Ishikawa (cell line): ENCODE measurements around the gene CD27.

ENCODE experiments used
- CEBPB ChIP-seq: IDR thresholded peaks from 2 replicates; pipeline ENCODE4 v1.6.1; 2012
- CREB1 ChIP-seq: IDR thresholded peaks from 2 replicates; pipeline ENCODE4 v1.6.1; 2012; ENCODE audit warnings: low read depth
- EGR1 ChIP-seq: IDR thresholded peaks from 2 replicates; pipeline ENCODE4 v1.6.1; 2012
- EP300 ChIP-seq: IDR thresholded peaks from 2 replicates; pipeline ENCODE4 v1.6.1; 2012; ENCODE audit warnings: borderline replicate concordance
- FOXM1 ChIP-seq: IDR thresholded peaks from 2 replicates; pipeline ENCODE4 v1.6.1; 2012; ENCODE audit warnings: low read depth, borderline replicate concordance
- MAX ChIP-seq: IDR thresholded peaks from 2 replicates; pipeline ENCODE4 v1.6.1; 2012
- NFIC ChIP-seq: IDR thresholded peaks from 2 replicates; pipeline ENCODE4 v1.6.1; 2012
- RAD21 ChIP-seq: IDR thresholded peaks from 2 replicates; pipeline ENCODE4 v1.6.1; 2012; ENCODE audit warnings: low read depth
- REST ChIP-seq: IDR thresholded peaks from 2 replicates; pipeline ENCODE4 v1.6.1; 2012; ENCODE audit warnings: low read depth, mild to moderate bottlenecking
- TAF1 ChIP-seq: IDR thresholded peaks from 2 replicates; pipeline ENCODE4 v1.6.1; 2012; ENCODE audit warnings: low read depth, mild to moderate bottlenecking
- TCF12 ChIP-seq: IDR thresholded peaks from 2 replicates; pipeline ENCODE4 v1.6.1; 2012; ENCODE audit warnings: low read depth
- TEAD4 ChIP-seq: IDR thresholded peaks from 2 replicates; pipeline ENCODE4 v1.6.1; 2012
- YY1 ChIP-seq: IDR thresholded peaks from 2 replicates; pipeline ENCODE4 v1.6.1; 2012; ENCODE audit warnings: low read depth
- ZBTB7A ChIP-seq: IDR thresholded peaks from 2 replicates; pipeline ENCODE4 v1.6.1; 2012; ENCODE audit warnings: low read depth
- TF ChIP-seq, protein P1 (sequence below): IDR thresholded peaks from 2 replicates; pipeline ENCODE4 v1.6.1; 2012

The CD27 gene

DNA sequence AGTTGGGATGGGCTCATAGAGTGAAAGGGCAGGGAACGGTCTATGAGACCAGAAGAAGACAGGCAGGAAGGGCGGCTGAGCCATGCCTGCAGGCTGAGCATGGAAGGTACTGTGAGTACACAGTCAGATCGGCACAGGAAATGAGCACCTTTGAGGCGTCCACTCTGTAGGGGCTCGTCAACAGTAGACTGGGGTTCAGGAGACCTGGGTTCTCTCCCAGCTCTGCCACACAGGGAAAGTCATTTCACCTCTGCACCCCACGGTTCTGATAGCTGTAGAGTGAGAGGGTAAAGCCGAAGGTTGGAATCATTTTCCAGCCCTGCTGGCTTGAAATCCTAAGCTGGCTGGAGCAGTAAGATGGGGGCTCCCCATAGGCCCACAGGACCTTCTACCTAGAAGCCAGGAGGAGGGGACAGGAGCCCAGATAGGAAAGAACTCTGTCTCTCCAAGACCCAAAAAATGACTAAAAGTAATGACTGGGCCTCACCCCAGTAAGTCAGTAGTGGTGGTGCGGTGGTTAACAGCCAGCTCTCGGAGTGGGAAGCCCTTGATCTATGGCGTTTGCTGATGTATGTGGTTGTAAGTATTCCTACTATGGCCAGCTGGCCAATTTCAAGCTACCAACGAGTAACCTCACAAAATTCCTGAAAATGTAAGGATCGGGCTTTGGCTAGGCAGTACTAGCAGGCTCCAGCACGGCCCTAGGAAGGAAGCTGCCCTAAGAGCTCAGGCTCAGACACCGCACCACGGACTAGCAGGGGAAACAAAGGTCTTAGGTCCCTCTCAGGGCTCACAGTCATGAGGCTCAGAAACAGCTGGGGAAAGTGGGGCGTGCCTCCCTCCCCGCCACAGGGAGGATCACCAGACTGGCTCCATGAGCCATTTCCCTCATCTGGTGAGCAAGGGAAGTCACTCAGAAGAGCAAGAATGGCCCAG lies 10.3 kb upstream of the CD27 start:
- TF ChIP-seq TCF12 = no peak
- TF ChIP-seq EGR1 = no peak
- no peak for TF ChIP-seq FOXM1
- no peak for TF ChIP-seq EP300

DNA sequence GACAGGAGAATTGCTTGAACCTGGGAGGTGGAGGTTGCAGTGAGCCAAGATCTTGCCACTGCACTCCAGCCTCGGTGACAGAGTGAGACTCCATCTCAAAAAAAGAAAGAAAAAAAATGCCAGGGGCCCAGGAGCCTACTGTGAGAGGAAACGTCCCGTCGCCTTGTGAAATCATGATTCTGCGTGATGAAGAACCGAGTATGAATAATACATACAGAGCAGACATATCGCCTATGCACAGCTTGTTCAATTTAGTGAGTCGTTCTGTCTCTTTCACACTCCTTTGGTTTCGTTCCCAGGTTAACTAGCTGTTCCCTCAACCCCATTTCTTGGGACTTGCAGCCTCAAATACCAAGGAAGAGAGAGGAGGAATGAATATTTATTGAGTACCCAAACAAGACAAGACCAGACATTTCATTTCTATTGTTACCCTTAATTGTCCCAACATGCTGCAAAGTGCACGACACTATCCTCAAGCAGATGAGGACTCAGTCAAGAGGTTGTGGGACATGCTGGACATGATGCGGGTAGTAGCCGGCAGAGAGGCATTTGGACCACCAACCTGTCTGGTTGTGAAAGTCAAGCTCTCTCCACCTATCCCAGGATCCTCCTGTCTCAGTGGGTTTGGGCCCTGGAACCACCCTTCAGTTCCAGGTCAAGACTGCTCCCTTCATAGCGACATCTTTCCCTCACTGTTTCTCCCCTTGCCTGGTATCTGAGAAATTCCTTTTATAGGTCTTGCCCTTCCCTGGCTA lies 8.6 kb upstream of the CD27 start:
- no peak for TF ChIP-seq REST
- TF ChIP-seq TCF12 = no peak

GRCh38 chr12:6437586-6437985 lies 7.2 kb upstream of the CD27 start:
- TF ChIP-seq FOXM1 (no peak), TEAD4 (no peak), TAF1 (no peak), RAD21 (no peak), CREB1 (no peak), TCF12 (no peak), YY1 (no peak), NFIC (no peak)
- TF ChIP-seq, protein P1, sequence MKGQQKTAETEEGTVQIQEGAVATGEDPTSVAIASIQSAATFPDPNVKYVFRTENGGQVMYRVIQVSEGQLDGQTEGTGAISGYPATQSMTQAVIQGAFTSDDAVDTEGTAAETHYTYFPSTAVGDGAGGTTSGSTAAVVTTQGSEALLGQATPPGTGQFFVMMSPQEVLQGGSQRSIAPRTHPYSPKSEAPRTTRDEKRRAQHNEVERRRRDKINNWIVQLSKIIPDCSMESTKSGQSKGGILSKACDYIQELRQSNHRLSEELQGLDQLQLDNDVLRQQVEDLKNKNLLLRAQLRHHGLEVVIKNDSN = no peak

- TF ChIP-seq TEAD4 (no peak), MAX (no peak), NFIC (no peak), EP300 (no peak), RAD21 (no peak), EGR1 (no peak), TCF12 (no peak), CEBPB (no peak), REST (no peak), FOXM1 (no peak), TAF1 (no peak), ZBTB7A (no peak), CREB1 (no peak), YY1 (no peak)
- TF ChIP-seq, protein P1 = no peak
These were observed 6.4 kb upstream of the CD27 start for GRCh38 chr12:6438345-6438744.

- TF ChIP-seq TAF1 (no peak), FOXM1 (no peak), CEBPB (no peak), REST (no peak), RAD21 (no peak)
- TF ChIP-seq, protein P1 = no peak
These were observed 4.4 kb upstream of the CD27 start for GRCh38 chr12:6440391-6440790.
